Measurements from ENCODE around the gene RABL6. TPM values are rescaled to one million over a fixed set of nuclear protein-coding genes. Genes with fewer than 3 reads are reported as not detected.
"Not testable (repeated sequence)": the region's sequence is repeated elsewhere in the genome, so short reads cannot be mapped to it uniquely, and the experiment has no call there.

Gene RABL6, protein sequence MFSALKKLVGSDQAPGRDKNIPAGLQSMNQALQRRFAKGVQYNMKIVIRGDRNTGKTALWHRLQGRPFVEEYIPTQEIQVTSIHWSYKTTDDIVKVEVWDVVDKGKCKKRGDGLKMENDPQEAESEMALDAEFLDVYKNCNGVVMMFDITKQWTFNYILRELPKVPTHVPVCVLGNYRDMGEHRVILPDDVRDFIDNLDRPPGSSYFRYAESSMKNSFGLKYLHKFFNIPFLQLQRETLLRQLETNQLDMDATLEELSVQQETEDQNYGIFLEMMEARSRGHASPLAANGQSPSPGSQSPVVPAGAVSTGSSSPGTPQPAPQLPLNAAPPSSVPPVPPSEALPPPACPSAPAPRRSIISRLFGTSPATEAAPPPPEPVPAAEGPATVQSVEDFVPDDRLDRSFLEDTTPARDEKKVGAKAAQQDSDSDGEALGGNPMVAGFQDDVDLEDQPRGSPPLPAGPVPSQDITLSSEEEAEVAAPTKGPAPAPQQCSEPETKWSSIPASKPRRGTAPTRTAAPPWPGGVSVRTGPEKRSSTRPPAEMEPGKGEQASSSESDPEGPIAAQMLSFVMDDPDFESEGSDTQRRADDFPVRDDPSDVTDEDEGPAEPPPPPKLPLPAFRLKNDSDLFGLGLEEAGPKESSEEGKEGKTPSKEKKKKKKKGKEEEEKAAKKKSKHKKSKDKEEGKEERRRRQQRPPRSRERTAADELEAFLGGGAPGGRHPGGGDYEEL
- polyA plus RNA-seq: 97.3 TPM
- long read RNA-seq, donor 1, transcript RABL6-201 (15 exons, 3,091 nt): major isoform, 8 of 23 reads
- long read RNA-seq, donor 1, partial matches to known transcripts: 12 of 23 reads
- long read RNA-seq, donor 1, other reads (novel, unspliced or antisense): 0 of 23 reads
- long read RNA-seq, donor 2, transcript RABL6-201 (15 exons, 3,091 nt): major isoform, 8 of 67 reads
- long read RNA-seq, donor 2, partial matches to known transcripts: 52 of 67 reads
- long read RNA-seq, donor 2, other reads (novel, unspliced or antisense): 0 of 67 reads
- long read RNA-seq, donor 3: 0 reads
- long read RNA-seq, donor 4: 0 reads
- long read RNA-seq, donor 5, partial matches to known transcripts: 7 of 13 reads
- long read RNA-seq, donor 5, other reads (novel, unspliced or antisense): 0 of 13 reads
- long read RNA-seq, donor 6, partial matches to known transcripts: 53 of 57 reads
- long read RNA-seq, donor 6, other reads (novel, unspliced or antisense): 0 of 57 reads
- long read RNA-seq, donor 7, transcript RABL6-205 (6 exons, 3,328 nt): major isoform, 5 of 41 reads
- long read RNA-seq, donor 7, partial matches to known transcripts: 35 of 41 reads
- long read RNA-seq, donor 7, other reads (novel, unspliced or antisense): 0 of 41 reads
- long read RNA-seq, donor 8, transcript RABL6-204 (8 exons, 1,580 nt): major isoform, 5 of 90 reads
- long read RNA-seq, donor 8, partial matches to known transcripts: 80 of 90 reads
- long read RNA-seq, donor 8, other reads (novel, unspliced or antisense): 0 of 90 reads
- long read RNA-seq, donor 9, partial matches to known transcripts: 32 of 41 reads
- long read RNA-seq, donor 9, other reads (novel, unspliced or antisense): 6 of 41 reads
- long read RNA-seq, donor 10, partial matches to known transcripts: 34 of 42 reads
- long read RNA-seq, donor 10, other reads (novel, unspliced or antisense): 0 of 42 reads
- long read RNA-seq, donor 11, partial matches to known transcripts: 17 of 24 reads
- long read RNA-seq, donor 11, other reads (novel, unspliced or antisense): 6 of 24 reads

DNA sequence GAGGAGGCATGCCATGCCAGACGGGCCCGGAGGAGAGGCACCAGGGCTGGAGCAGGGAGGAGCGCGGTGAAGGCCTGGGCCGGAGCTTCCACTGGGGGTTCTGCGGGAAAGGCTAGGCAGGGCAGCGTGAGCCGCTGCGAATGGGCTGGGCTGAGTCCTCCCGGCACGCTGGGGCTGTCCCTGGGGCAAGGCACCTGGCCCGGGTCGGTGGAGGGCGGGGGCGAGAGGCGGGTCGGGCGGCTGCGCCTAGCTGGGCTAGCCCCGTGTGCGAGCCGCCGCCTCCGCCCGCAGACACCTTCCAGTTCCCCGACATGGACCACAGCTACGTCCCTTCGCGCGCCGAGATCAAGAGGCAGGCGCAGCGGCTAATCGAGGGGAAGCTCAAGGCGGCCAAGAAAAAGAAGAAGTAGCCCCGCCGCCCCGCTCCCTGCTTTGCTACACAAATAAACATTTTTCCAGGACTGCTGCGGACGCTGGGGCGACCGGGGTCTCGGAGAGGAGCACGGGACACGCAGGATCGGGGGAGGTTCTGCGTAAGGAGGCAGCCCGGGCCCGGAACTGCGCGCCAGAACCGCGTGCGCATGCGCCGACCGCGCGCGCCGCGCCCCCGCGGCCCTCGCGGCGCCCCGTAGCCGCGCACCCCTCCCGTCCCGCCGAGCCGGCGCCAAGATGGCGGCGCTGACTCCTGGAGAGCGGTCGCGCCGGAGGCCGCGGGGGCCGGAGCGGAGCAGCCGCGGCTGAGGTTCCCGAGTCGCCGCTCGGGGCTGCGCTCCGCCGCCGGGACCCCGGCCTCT is at the start of gene RABL6:
Gene RABL6, plus strand, starts transcription at position 668 of the 794 bp plus-strand sequence. CDS start 249 bp downstream, outside the sequence.
- Histone ChIP-seq H3K27ac (ENCODE audit: low read length) (peak within 1 kb of the TSS; percentile 83), H3K4me1 (ENCODE audit: control insufficient read depth, insufficient read depth, low read length) (peaks cover 27% of the 10 kb centered on the region), H3K9me3 (ENCODE audit: control insufficient read depth, low read depth, low read length) (peaks cover 2% of the 10 kb centered on the region), H3K27me3 (ENCODE audit: control insufficient read depth, insufficient read depth, low read length) (no peaks in the 10 kb centered on the region), H3K4me3 (ENCODE audit: low read length) (peak within 1 kb of the TSS; percentile 79), H3K36me3 (ENCODE audit: control insufficient read depth, insufficient read depth, low read length) (peaks cover 30% of the 10 kb centered on the region)
- peak; percentile 77 to 88 for DNase-seq
- WGBS (ENCODE audit: insufficient coverage, low lambda C conversion rate): no CpG with 5 or more reads among the region's 96 CpGs

DNA sequence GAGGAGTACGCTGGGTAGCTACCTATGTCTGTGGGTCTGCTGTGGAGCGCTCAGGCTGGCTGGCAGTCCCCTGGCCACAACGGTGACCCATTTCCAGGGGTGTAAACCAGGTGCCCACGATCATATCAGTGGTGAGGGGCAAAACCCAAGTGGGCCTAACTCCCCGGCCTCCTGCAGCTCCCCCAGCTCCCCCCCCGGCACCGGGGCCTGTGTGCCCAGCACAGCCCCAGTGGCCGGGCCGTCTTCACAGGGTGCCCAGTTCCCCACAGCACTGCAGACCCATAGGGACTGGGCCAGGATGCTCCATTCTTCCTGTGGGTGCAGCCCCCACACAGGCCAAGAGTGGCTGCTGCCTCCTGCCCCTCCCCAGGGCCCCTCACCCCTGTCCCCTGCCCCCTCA is 48.7 kb upstream of the RABL6 start:
- H3K27me3 ChIP-seq (ENCODE audit: control insufficient read depth, insufficient read depth, low read length): no peaks in the 10 kb centered on the region
- no peaks in the 10 kb centered on the region for H3K4me1 ChIP-seq (ENCODE audit: control insufficient read depth, insufficient read depth, low read length)
- WGBS (ENCODE audit: insufficient coverage, low lambda C conversion rate): no CpG with 5 or more reads among the region's 9 CpGs
- no peaks in the 10 kb centered on the region for H3K36me3 ChIP-seq (ENCODE audit: control insufficient read depth, insufficient read depth, low read length)
- H3K4me3 ChIP-seq (ENCODE audit: low read length): no peak overlapping the region
- no peak for DNase-seq
- H3K27ac ChIP-seq (ENCODE audit: low read length): no peak overlapping the region
- H3K9me3 ChIP-seq (ENCODE audit: control insufficient read depth, low read depth, low read length): peaks cover 12% of the 10 kb centered on the region

DNA sequence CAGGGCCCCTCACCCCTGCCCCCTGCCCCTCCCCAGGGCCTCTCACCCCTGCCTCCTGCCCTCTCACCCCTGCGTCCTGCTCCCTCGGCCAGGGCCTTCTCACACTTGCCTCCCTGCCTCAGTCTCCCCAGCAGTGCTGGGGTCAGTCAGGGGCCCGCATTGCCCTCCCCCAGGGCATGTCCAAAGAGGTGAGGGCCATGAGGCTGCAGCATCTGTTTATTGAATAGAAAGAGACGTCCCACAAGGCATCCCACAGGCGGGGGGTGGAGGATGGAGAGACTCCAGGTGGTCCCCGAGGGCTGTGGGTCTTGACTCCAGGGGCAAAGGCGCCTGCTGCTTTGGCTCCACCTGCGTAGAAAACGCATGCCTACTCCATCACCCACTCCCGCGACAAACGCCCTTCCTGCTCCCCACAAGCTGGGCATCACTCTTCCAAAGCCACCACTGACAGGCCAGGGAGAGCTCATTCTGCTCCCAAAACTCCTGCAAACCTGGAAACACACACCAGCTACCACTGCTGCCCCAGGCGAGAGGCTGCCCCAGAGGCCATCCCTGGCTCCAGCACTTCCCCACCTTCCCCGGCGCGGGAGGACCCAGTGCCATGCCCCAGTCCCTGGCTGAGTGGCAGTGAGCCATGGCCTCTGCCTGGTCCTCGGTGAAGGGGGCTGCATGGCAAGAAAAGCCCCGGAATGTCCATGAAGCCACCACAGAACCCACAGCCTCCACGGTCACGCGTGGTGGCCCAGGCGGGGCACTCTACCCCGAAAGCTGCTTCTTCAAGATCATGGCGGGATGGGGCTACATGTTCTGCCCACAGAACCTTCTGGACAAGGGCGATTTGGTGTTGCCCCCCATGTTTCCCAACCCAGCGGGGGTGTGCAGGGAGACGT is 48.1 kb upstream of the RABL6 start:
- no peaks in the 10 kb centered on the region for H3K27me3 ChIP-seq (ENCODE audit: control insufficient read depth, insufficient read depth, low read length)
- no peak for DNase-seq
- no CpG with 5 or more reads among the region's 27 CpGs for WGBS (ENCODE audit: insufficient coverage, low lambda C conversion rate)

DNA sequence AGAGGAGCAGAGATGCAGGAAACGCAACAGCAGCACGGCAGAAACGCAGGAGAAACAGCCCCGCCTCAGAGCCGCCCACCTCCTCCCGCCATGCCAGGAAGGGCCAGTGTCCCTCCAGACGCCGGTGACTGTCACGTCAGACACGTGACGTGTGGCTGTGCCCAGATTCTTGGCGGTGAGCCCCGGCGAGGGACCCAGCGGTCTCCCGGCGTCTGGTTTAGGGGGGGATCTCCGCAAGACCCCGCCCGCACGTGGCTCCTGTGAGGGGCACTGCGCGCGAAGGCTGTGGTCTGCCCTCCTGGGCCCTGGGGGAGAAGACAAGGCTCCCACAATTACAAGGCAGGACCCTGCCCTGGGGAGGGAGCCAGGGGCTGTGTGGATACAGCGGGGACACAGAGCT is 47.3 kb upstream of the RABL6 start:
- DNase-seq: no peak
- Histone ChIP-seq H3K36me3 (ENCODE audit: control insufficient read depth, insufficient read depth, low read length) (no peaks in the 10 kb centered on the region), H3K27ac (ENCODE audit: low read length) (no peak overlapping the region), H3K27me3 (ENCODE audit: control insufficient read depth, insufficient read depth, low read length) (no peaks in the 10 kb centered on the region), H3K4me3 (ENCODE audit: low read length) (no peak overlapping the region), H3K4me1 (ENCODE audit: control insufficient read depth, insufficient read depth, low read length) (peaks cover 9% of the 10 kb centered on the region), H3K9me3 (ENCODE audit: control insufficient read depth, low read depth, low read length) (peaks cover 11% of the 10 kb centered on the region)
- no CpG with 5 or more reads among the region's 25 CpGs for WGBS (ENCODE audit: insufficient coverage, low lambda C conversion rate)

More for the DNA sequence above, 48.1 kb upstream of the RABL6 start:
- peaks cover 7% of the 10 kb centered on the region for H3K4me1 ChIP-seq (ENCODE audit: control insufficient read depth, insufficient read depth, low read length)
- peaks cover 12% of the 10 kb centered on the region for H3K9me3 ChIP-seq (ENCODE audit: control insufficient read depth, low read depth, low read length)
- no peak overlapping the region for H3K27ac ChIP-seq (ENCODE audit: low read length)
- H3K36me3 ChIP-seq (ENCODE audit: control insufficient read depth, insufficient read depth, low read length): no peaks in the 10 kb centered on the region
- no peak overlapping the region for H3K4me3 ChIP-seq (ENCODE audit: low read length)

DNA sequence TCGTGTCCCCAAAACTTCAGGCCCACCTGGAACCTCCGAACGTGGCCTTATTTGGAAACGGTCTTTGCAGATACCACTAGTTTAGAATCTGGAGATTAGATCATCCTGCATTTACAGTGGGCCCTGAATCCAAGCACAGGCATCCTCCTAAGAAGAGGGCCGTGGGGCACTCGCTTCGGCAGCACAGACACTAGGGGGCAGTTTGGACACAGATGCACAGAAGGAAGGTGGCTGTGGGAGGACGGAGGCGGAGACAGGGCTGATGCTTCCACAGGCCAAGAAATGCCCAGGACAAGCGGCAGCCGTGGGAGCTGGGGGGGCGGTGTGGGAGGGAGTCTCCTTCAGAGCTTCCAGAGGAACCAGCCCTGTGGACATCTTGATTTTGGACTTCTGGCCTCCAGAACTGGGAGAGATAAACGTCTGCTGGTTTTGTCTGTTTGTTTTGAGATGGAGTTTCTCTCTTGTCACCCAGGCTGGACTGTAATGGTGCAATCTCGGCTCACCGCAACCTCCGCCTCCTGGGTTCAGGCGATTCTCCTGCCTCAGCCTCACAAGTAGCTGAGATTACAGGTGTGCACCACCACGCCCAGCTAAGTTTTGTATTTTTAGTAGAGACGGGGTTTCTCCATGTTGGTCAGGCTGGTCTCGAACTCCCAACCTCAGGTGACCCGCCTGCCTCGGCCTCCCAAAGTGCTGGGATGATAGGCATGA is 46.8 kb upstream of the RABL6 start:
- not testable (repeated sequence) for H3K36me3 ChIP-seq (ENCODE audit: control insufficient read depth, insufficient read depth, low read length); H3K4me3 ChIP-seq (ENCODE audit: low read length); H3K27me3 ChIP-seq (ENCODE audit: control insufficient read depth, insufficient read depth, low read length); H3K27ac ChIP-seq (ENCODE audit: low read length); H3K4me1 ChIP-seq (ENCODE audit: control insufficient read depth, insufficient read depth, low read length); H3K9me3 ChIP-seq (ENCODE audit: control insufficient read depth, low read depth, low read length)
- DNase-seq: peak in 1 of 2 donors; percentile 67
- WGBS (ENCODE audit: insufficient coverage, low lambda C conversion rate): 40% methylated on average over 2 of the region's 22 CpGs

DNA sequence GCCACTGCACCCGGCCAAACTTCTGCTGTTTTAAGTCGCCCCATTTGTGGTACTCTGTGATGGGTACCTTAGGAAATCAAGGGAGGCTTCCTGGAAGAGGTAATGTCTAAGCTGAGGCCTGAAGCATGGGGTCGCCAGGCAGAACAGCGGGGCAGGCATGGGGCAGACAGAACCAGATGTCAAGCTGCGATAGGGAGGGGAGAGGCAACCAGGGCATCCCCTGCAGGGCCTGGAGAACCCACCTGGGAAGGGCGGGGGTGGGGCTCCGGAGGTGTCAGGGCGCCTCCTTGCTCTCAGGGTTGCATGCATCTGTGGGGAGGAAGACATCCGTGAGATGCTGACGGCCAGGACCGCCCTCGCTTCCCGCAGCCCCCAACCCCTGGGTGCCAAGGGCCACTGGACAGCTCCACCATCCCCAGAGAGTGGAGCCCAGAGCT is 46.2 kb upstream of the RABL6 start:
- H3K4me1 ChIP-seq (ENCODE audit: control insufficient read depth, insufficient read depth, low read length): peaks cover 9% of the 10 kb centered on the region
- H3K9me3 ChIP-seq (ENCODE audit: control insufficient read depth, low read depth, low read length): peaks cover 5% of the 10 kb centered on the region
- no peak overlapping the region for H3K27ac ChIP-seq (ENCODE audit: low read length)
- DNase-seq: no peak
- no peak overlapping the region for H3K4me3 ChIP-seq (ENCODE audit: low read length)
- H3K36me3 ChIP-seq (ENCODE audit: control insufficient read depth, insufficient read depth, low read length): no peaks in the 10 kb centered on the region
- no CpG with 5 or more reads among the region's 13 CpGs for WGBS (ENCODE audit: insufficient coverage, low lambda C conversion rate)
- H3K27me3 ChIP-seq (ENCODE audit: control insufficient read depth, insufficient read depth, low read length): no peaks in the 10 kb centered on the region

DNA sequence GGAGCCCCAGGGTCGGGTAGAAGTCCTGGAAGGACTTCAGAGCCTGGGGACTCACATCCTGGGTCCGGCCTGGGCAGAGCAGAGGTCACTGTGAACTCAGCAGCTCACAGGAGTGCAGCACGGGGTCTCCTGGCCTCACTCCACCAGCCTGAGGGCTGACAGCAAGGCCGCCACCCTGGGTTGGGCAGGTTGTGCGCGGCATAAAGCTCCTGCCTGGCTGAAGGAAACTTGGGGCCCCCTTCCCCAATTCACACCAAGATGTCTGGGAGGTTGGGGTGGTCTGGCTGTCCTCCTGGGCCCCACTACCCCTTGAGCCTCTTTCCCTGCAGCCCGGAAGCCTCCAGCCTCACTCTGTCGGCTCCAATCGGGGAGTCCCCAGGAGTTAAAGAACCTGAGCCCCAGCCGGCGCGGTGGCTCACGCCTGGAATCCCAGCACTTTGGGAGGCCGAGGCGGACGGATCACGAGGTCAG is 45.5 kb upstream of the RABL6 start:
- Histone ChIP-seq H3K4me1 (ENCODE audit: control insufficient read depth, insufficient read depth, low read length) (peaks cover 9% of the 10 kb centered on the region), H3K4me3 (ENCODE audit: low read length) (no peak overlapping the region), H3K9me3 (ENCODE audit: control insufficient read depth, low read depth, low read length) (peaks cover 2% of the 10 kb centered on the region), H3K27ac (ENCODE audit: low read length) (no peak overlapping the region), H3K36me3 (ENCODE audit: control insufficient read depth, insufficient read depth, low read length) (no peaks in the 10 kb centered on the region), H3K27me3 (ENCODE audit: control insufficient read depth, insufficient read depth, low read length) (no peaks in the 10 kb centered on the region)
- no peak for DNase-seq
- WGBS (ENCODE audit: insufficient coverage, low lambda C conversion rate): 90% methylated on average over 2 of the region's 17 CpGs

Measured in large intestine (tissue), 12 donors.